Dermis microvascular lymphatic vessel endothelial cell (primary cell): ENCODE results near the gene KCNJ10. TPM values are rescaled to one million over a fixed set of nuclear protein-coding genes. Genes with fewer than 3 reads are reported as not detected.

Experiments
- DNase-seq, 2 donors: peaks; one replicate each; pipeline versions ENCODE4 v3.0.0 to v3.0.0-alpha.2; 2010; ENCODE audit warnings: low read depth in 2 of 2
- total RNA-seq: library from RNA; depleted of rRNA; stranded (reverse); fragments of >200 nt; gene quantifications from 2 replicates; pipeline ENCODE4 v1.2.1, GENCODE V29; 2014

The KCNJ10 gene
- total RNA-seq, 1 donor from 2014 or later: not detected

DNA sequence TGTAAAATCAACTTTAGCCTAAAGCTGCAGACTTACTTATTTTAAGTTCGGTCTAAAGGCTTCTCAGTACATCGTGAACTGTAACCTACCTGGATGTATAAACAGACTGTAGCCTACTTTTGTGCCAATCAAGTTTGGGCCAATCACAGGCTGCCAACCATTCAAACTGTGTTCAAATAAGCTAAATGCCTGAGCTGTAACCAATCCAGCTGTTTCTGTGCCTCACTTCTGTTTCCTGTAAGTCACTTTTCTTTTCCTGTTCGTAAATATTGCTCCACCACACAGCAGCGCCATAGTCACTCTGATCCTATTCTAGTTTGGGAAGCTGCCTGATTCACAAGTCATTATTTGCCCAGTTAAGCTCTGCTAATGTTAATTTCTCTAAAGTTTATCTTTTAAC, 78.4 kb downstream of the KCNJ10 start:
- peak; percentile 20 to 40 for DNase-seq

DNA sequence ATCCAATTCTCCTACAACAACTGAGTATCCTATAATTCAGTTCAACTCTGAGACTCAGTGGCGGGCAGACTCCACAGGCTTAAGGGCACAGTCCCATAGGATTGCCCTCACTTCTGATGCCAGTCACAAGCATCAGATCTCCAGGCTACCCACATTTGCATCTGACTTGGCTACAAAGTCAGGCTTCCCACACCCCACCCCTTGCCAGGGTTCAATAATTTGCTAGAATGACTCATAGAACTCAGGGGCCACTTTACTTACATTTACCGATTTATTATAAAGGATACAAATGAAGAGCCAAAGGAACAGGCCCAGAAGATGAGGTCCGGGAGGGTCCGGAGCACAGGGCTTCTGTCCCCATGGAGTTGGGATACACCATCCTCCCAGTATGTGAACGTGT, 80.0 kb downstream of the KCNJ10 start:
- DNase-seq: no peak

DNA sequence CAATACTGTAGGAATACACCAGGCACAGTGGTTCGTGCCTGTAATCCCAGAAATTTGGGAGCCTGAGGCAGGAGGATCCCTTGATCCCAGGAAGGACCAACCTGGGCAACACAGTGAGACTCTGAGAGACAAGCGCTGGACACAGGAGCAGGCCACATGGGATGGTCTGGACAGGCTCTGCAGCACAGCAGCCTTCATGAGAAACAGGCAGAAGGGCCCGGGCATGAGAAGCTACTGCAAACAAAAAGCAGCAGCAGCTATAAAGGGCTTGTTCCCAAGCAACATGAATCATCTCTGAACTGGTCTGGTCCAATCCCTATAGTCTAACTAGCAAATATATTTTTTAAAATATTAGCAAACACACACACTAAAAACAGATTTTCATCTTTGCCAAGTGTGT, 80.4 kb downstream of the KCNJ10 start:
- DNase-seq: no peak

DNA sequence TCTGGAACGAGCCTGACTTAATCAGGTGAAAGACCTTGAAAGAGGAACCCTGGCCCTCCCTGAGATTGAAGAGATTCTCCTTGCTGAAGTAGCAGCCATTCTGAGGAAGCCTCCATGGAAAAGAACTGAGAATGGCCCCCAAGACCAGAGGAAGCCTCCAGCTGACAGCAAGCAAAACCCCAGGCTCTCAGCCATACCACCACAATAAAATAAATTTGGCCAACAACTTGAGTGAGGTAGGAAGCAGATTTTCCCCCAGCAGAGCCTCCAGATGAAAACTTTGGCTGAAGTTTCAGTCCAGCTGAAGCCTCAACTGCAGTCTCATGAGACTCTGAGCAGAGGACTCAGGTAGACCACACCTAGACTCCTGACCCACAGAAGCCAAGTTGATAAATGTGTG, 82.0 kb downstream of the KCNJ10 start:
- DNase-seq: no peak

DNA sequence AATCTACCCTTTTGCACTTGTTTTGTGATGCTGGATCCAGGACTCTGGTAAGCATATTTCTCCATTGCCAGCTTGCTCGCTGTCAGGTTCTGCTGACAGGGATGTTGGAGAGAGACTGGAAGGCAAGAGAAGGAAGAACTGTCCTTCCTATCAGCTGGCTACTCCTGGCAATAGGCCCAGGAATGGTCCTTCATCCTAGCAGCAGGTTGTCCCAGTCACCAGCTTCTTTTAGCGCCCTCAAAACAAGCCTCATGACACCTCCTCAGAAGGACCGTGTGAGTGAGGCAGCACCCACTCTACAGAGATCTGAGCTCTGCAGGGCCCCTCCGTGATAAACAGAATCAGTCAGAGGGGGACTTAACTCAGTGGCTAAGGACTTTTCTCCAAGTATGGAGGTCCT, 82.8 kb downstream of the KCNJ10 start:
- DNase-seq: no peak

DNA sequence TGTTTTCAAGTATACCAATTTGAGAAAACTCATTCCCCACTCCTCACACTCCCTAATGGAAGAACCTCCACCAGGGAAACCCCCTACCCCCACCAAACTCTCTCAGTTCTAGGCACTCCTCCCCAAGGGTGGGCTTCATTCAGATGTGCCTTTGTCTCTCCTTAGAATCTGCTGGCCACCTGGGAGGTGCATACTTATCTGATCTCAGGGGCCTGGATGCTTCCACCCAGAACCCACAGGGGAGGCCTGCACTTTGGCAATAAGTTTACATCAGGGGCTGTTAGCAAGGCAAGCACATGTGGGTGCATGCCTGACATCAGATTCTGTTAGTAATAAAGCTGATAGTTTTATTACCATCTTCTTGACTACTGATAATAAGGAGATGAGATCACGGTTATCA, 83.4 kb downstream of the KCNJ10 start:
- no peak for DNase-seq

DNA sequence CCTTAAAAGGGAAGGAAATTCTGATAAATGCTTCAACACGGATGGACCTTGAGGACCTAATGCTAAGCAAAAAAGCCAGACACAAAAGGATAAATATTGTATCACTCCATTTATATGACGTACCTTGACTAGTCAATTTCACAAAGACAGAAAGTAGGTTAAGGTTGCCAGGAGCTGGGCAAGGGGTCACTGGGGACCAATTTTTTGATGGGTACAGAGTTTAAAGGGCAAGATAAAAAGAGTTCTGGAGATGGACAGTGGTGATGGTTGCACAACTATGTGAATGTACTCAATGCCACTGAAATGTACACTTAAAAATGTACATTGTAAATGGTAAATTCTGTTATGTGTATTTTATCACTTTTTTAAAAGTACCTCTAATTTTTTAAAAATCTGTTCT, 83.9 kb downstream of the KCNJ10 start:
- no peak for DNase-seq

DNA sequence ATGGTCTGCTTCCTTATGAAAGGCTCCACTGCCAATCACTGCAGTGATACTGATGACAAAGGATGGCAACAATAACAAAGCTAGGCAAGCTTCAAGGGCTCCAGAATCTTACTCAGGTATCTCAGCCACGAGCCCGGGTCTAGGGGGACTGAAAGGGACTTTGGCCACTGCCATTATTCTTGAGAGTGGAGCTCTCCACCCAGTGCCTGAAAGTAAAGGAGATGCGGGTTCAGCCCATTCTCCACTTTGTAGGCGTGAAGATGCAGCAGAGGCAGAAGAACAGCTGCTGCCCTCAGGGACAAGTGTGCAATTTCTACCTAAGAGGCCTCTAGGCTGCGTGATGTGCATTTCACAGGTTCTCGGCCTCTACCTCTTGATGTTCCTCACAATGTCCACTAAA, 84.5 kb downstream of the KCNJ10 start:
- DNase-seq: no peak

DNA sequence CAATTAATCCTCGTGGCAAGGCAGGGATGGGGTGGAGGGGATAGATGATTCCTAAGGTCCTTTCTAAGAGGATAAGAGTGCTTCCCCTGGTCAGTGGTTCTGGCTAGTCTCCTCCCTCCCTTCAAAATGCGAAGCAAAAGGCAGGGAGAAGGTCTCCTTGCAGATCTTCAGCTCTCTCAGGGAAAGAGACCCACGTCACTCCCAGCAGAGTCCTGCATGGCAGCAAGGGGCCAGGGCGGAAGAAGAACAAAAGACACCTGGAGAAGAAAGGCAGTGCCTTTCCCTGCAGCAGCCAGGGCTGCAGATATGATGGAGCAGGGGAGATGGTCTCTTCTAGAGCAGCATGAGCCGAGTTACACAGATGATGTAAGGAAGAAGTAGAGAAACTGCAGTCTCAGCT, 86.3 kb downstream of the KCNJ10 start:
- DNase-seq: no peak

DNA sequence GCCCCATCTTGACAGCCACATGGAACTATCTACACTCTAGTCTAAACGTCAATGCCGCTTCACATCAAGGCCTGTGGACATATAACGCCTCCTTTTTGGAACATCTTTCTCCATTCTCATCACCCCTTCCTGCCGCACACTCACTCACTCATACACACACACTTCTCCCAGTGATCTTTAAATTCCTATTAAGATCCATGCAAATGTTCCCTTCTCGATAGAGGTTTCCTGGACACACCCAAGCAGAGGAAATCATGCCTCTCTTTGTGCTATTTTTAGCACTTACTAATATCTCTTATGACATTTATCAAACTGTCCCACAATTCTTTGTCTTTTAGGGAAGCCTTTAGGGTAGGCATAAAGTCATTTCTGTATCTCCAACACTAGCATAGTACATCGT, 87.7 kb downstream of the KCNJ10 start:
- no peak for DNase-seq

DNA sequence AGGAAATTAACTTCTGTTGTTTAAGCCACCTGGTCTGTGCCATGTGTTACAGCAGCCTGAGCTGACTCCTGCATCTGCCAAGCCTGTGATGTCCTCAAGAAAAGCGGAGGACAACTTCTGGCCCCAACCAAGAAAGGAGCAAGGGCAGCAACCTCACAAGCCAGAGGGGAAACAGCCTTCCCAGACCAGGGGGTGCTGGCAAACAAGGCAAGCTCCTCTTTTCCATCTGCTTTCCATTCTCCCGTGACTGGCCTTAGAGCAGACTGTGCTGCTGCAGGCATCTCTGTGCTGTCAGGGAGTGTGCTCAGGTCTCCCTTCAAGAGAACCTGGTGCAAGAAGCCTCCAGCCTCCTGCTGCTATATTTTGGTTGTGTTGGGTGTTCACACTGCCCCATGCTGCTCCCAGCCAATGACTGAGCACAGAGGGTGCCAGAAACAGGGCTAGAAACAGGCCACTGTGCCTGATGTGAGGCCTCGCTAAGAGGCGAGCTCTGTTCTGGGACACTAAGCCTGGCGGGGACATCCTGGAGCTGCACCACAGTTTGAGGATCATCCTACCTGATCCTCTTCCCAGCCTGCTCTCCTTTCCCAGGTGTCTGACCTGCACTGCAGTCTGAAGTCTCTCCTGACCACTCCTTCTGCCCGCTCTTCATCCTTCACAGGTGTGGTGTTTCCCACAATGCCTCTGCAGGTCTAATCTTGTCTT, 88.5 kb downstream of the KCNJ10 start:
- DNase-seq: no peak

DNA sequence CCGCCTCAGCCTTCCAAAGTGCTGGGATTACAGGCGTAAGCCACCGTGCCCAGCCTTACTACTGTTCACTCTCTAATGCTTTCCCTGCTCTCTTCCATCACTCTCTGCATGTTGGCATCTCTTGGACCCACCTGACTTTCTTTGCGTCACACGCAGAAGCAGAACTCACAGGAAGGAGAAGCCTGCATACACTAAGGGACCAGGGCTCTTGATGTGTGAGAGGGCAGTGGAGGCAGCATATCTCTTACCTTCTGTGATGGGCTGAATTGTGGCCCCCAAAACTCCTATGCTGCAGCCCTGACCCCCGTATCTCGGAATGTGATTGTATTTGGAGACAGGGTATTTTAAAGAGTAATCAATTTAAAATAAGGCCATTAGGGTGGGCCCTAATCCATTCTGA, 89.2 kb downstream of the KCNJ10 start:
- DNase-seq: no peak

DNA sequence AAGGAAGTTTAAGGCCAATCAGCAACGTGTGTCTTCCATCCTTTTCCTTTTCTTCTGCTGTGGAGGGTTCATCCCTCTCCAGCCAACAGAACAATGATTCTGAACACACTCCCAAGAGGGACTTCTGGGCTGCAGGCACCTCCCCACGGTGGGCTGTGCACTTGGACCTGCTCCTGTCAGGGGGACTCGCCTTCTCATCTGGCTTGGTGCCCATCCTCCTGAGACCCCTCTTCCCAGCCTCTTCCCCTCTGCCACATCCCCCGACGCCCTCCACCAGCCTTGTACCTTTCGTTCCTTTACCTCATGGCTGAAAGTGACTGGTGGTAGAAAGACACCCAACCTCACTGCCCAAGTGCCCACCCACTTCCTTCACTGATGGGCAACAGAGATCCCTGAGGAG, 89.9 kb downstream of the KCNJ10 start:
- no peak for DNase-seq

DNA sequence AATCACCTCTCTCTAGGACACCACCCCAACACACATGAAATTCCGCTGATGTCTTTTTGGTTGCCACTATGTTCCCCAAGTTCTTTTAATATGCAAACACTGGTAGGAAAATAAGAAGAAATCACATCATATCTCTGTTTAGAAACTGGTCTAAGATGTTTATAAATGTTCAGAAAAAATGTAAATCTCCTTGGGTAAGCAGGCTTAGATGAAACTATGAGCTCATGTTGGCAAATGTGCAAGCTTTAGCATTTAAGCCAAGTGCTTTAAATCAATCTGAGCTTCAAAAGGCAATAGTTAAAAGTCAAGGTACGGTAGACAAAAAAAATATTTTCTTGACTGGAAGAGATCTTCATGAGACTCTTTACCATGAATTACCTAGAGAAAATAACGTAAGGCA, 90.7 kb downstream of the KCNJ10 start:
- DNase-seq: no peak

DNA sequence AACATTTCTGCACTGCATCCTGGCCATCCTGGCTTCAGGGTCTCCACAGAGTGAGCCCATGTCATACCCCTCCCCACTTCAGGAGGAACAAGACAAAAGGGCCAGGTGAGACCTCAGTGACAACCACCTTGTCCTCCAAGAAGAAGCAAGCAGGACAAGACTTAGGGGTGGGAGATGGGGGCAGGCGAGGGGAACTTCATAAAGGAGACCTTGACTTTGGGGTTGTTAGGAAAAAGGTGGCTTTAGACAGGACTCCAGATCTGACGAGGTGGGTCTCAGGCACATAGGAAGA, 91.9 kb downstream of the KCNJ10 start:
- DNase-seq: no peak

DNA sequence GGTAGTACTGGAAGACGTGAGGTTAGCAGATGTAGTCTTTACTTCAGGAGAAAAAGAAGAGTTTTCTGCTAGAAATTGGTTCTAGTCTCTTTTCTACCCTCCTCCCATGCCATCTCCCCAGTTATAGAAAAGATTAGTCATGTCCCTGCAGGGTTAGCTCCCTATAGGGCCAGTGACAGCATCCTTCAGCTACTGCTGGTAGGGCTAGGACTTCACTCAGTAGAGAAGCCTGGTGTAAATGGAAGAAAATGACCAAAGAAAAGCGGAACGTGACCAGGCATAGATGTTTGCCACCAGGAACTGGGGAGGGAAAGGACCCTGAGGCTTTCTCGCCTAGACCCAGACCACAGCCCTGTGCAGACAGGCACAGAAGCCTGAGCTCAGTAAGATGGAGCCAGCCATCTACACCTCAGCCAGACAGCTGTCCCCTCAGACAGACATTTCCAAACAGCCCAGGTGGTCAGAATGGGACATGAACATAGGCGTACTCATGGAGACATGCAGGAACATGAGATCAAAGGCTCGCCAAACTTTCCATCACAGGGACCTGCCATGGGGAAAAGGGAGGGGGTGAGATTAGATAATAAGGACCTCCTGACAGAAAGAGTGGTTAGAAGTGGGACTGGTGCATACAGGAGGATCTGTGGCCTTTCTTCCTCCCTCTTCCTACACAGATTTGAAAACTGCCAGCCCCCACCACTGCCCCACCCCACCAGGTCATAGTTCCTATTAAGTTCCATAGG, 92.4 kb downstream of the KCNJ10 start:
- DNase-seq: no peak

DNA sequence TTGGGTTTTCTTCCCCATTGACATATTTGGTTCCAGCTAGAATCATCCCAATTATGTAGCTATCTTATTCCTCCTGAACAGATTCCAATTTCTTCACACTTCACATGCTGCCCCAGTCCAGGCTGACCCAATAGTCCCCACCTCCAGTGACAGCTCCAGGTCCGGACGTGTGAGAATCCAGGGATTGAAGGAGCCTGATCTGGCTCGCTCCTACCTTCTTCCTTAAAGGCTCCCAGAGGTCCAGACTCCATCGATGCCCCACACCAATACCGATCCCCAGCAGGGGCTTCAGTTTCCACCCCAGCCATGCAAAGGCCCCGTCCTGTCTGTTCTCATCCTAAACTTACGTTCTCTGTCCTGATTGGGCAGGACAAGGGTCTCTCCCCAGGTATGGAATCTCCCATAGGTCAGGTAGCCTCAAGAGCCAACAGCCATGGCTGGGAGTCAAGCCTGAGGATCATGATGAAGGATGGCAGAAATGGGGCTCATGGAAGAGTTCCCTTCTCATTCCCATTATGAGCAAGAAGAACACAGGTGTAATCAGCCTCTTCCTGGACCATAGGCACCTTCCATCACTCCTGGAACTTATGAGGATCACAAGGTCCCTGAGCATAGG, 95.5 kb downstream of the KCNJ10 start:
- DNase-seq: no peak

DNA sequence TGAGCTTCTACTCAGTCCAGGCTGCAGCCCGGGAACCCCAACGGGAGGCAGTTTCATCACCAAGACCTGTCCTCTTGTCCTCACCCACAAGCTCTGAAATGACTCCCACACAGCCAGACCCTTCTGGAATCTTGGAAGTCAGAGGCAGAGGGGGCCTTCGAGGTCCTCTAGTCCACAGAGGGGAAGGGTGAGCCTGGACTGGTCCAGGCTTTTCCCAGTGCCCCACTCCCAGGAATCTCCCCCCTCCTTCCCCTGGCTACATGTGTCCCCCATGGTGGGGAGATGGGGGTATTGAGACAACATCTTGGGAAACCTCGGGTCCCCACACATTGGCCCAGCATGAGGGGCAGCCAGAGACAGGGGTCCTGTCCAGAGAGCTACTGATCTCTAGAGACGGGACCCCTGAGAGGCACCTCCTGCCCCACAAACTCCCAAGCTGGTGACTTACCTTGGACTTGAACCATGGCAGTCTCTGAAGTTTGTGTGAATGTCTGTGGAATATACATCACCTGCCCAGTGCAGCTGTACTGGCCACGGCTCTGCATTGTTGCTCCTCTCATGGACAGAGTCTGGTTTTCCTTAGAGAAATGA, 96.5 kb downstream of the KCNJ10 start:
- no peak for DNase-seq

DNA sequence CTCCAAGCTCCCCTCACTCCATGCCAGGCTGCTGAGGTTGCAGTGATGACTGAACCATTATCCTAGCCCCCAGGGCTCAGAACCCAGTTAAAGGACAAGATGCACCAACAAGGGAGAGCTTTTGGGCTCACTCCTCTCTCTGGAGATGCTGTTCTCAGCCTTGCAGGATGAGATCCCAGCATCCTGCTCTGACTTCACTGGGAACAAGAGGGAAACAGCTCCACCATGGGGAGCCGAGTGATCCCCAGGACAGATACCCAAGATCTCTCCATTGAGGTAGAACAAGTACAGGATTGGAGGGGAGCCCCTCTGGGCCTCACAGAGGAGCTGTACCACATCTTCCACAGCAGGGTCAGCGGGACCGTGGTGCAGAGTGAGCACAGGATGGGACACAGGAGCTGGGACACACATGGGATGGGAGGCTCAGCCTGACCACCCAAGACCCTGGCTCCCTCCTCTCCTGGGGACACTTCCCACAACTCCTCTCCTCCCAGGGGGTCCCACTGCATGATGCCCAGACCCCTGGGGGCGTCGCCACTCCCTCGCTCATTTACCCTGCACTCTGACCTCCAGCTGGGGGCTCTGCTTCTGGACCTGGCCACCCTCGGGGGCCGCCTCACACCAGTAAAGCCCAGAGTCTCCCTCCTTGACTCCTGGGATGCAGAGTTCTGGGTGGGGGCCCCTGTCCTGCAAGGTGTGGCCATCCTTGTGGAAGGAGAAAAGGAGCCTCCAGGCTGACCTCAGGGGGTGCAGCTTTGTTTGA, 97.3 kb downstream of the KCNJ10 start:
- DNase-seq: no peak

DNA sequence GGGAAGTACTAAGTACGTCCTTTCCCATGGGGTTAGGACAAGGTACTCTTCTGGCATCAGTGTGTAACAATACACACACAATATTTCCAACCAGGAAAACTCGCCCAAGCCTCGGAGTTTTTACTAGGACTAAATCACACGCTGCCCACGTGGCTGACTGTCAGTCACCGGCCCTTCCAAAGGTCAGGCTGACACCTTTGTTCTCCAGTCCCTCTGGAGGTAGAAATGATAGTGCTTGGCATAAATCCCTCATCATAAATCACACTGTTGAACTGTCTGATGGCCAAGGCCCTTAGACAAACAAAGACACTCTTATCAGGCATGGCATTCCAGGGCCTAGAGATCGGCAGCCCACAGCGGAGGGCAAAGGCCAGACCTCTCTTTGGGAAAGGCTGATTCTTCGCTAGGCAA, 99.0 kb downstream of the KCNJ10 start:
- no peak for DNase-seq

DNA sequence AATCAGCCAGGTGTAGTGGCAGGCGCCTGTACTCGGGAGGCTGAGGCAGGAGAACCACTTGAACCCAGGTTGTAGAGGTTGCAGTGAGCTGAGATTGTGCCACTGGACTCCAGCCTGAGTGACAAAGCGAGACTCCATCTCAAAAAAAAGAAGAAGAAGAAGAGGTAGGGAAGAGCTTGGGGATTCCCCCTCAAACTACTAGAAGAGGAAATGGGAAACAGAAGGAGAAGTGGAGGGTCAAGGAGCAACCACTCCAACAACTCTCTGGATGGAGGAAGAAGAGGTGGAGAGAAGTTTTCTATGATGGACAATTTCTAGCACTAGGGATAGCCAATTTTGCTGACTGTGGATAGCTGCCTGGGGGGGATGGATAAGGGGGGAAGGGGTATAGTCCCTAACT, 101.1 kb downstream of the KCNJ10 start:
- DNase-seq: no peak

DNA sequence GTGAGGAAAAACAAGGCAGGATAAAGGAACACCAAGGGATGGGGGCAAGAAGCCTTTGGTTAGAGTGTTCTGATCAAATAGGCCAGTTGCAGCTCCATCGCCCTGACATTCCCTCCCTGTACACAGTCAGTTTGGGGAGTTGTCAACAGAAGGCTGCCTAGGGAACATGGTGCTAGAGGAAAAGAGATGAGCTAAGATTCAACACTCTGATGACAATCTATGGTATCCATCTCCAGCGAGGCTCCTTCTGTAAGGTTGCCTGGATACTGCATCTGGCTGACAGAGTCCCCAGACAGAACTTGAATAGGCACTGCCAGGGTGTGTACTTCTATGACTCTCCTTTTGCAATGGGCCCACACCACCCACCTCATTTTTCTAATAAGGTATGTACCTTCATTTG, 104.7 kb downstream of the KCNJ10 start:
- no peak for DNase-seq
